Hepatocyte (in vitro differentiated cells): ENCODE results near the gene NDUFV2. TPM values are rescaled to one million over a fixed set of nuclear protein-coding genes. Genes with fewer than 3 reads are reported as not detected.

ENCODE experiments used
- DNase-seq: peaks from one replicate; pipeline ENCODE4 v3.0.0-alpha.2; 2016; ENCODE audit warnings: low spot score
- H2AFZ ChIP-seq: fragments of 200-600 bp; sonication (generic); 2 replicates; pipeline ENCODE4 v1.6.0; 2016; ENCODE audit warnings: antibody characterized with exemption, mild to moderate bottlenecking
- H3K27ac ChIP-seq: fragments of 200-600 bp; sonication (generic); 2 replicates; pipeline ENCODE4 v1.5.1; 2016; ENCODE audit warnings: mild to moderate bottlenecking
- H3K27me3 ChIP-seq: fragments of 200-600 bp; sonication (generic); 2 replicates; pipeline ENCODE4 v1.6.1; 2016
- H3K36me3 ChIP-seq: fragments of 200-600 bp; sonication (generic); replicated peaks from 2 replicates; pipeline ENCODE4 v1.5.1; 2016; ENCODE audit warnings: low read depth; ENCODE audit not compliant: insufficient read depth
- H3K4me1 ChIP-seq: fragments of 200-600 bp; sonication (generic); 2 replicates; pipeline ENCODE4 v1.5.1; 2016; ENCODE audit warnings: mild to moderate bottlenecking, moderate library complexity; ENCODE audit not compliant: insufficient read depth
- H3K4me2 ChIP-seq: fragments of 200-600 bp; sonication (generic); 2 replicates; pipeline ENCODE4 v1.6.0; 2016
- H3K4me3 ChIP-seq: fragments of 200-600 bp; sonication (generic); 2 replicates; pipeline ENCODE4 v1.5.1; 2016; ENCODE audit warnings: mild to moderate bottlenecking
- H3K79me2 ChIP-seq: fragments of 200-600 bp; sonication (generic); 2 replicates; pipeline ENCODE4 v1.6.0; 2017; ENCODE audit warnings: mild to moderate bottlenecking
- H3K9me2 ChIP-seq: fragments of 200-600 bp; sonication (generic); replicated peaks from 2 replicates; pipeline ENCODE4 v1.6.0; 2017; ENCODE audit warnings: mild to moderate bottlenecking; ENCODE audit not compliant: insufficient read depth
- H3K9me3 ChIP-seq: fragments of 200-600 bp; sonication (generic); 2 replicates; pipeline ENCODE4 v1.5.1; 2016; ENCODE audit warnings: low read depth, mild to moderate bottlenecking
- H4K20me1 ChIP-seq: fragments of 200-600 bp; sonication (generic); 2 replicates; pipeline ENCODE4 v1.6.0; 2016; ENCODE audit warnings: mild to moderate bottlenecking; ENCODE audit not compliant: insufficient read depth, poor library complexity, severe bottlenecking
- EZH2 ChIP-seq: fragments of 200-600 bp; sonication (generic); IDR thresholded peaks from 2 replicates; pipeline ENCODE4 v1.6.1; 2016; ENCODE audit warnings: antibody characterized with exemption, mild to moderate bottlenecking, borderline replicate concordance
- EZH2phosphoT487 ChIP-seq: fragments of 200-600 bp; sonication (generic); IDR thresholded peaks from one replicate; pipeline ENCODE4 v1.6.1; 2018; ENCODE audit warnings: antibody characterized with exemption, mild to moderate bottlenecking, low read depth, moderate library complexity; ENCODE audit not compliant: unreplicated experiment, severe bottlenecking
- WGBS: methylation state at CpG from one replicate; pipeline ENCODE4 v1.1.6; 2016; ENCODE audit warnings: low lambda C conversion rate; ENCODE audit errors: missing lambda C conversion rate; 5-methylcytosine and 5-hydroxymethylcytosine counted together
- polyA plus RNA-seq: library from polyadenylated mRNA; unstranded; fragments of >200 nt; fragmentation: Nextera tagmentation; extraction: Ambion mirVana; gene quantifications from 2 replicates; pipeline ENCODE4 v1.2.1, GENCODE V29; 2016
- total RNA-seq: library from RNA; depleted of rRNA; stranded (reverse); fragments of >200 nt; gene quantifications from 2 replicates; pipeline ENCODE4 v1.2.3, GENCODE V29; 2014
- TF ChIP-seq, protein P1 (sequence below): fragments of 200-600 bp; sonication (generic); IDR thresholded peaks from 2 replicates; pipeline ENCODE4 v1.5.1; 2016; ENCODE audit warnings: antibody characterized with exemption, mild to moderate bottlenecking; ENCODE audit not compliant: poor library complexity

NDUFV2 gene
- total and polyA plus RNA-seq, 2 experiments from 2014 or later = 178 to 238 TPM

GRCh38 chr18:9124824-9125223 is 22.3 kb downstream of the NDUFV2 start:
- DNase-seq = no peak
- H2AFZ ChIP-seq = no peak overlapping the region
- no peaks in the 10 kb centered on the region for H3K4me1 ChIP-seq
- peaks cover 62% of the 10 kb centered on the region for H3K79me2 ChIP-seq
- peaks cover 9% of the 10 kb centered on the region for H4K20me1 ChIP-seq
- no peaks in the 10 kb centered on the region for H3K9me3 ChIP-seq
- TF ChIP-seq, protein P1, sequence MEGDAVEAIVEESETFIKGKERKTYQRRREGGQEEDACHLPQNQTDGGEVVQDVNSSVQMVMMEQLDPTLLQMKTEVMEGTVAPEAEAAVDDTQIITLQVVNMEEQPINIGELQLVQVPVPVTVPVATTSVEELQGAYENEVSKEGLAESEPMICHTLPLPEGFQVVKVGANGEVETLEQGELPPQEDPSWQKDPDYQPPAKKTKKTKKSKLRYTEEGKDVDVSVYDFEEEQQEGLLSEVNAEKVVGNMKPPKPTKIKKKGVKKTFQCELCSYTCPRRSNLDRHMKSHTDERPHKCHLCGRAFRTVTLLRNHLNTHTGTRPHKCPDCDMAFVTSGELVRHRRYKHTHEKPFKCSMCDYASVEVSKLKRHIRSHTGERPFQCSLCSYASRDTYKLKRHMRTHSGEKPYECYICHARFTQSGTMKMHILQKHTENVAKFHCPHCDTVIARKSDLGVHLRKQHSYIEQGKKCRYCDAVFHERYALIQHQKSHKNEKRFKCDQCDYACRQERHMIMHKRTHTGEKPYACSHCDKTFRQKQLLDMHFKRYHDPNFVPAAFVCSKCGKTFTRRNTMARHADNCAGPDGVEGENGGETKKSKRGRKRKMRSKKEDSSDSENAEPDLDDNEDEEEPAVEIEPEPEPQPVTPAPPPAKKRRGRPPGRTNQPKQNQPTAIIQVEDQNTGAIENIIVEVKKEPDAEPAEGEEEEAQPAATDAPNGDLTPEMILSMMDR = no peak
- TF ChIP-seq EZH2phosphoT487 (no peak), EZH2 (no peak)
- no peak overlapping the region for H3K4me2 ChIP-seq
- H3K27ac ChIP-seq = no peak overlapping the region
- no peak overlapping the region for H3K4me3 ChIP-seq
- no peaks in the 10 kb centered on the region for H3K9me2 ChIP-seq
- WGBS = 75% methylated on average over 1 of the region's 1 CpG
- no peaks in the 10 kb centered on the region for H3K36me3 ChIP-seq
- no peaks in the 10 kb centered on the region for H3K27me3 ChIP-seq

GRCh38 chr18:9126337-9126736 is 23.8 kb downstream of the NDUFV2 start:
- no peak overlapping the region for H3K27ac ChIP-seq
- no peak overlapping the region for H3K4me2 ChIP-seq
- H3K4me3 ChIP-seq = no peak overlapping the region
- TF ChIP-seq, protein P1 = no peak
- no peak for TF ChIP-seq EZH2phosphoT487
- no peak for TF ChIP-seq EZH2
- H3K9me2 ChIP-seq = no peaks in the 10 kb centered on the region
- H2AFZ ChIP-seq = no peak overlapping the region
- WGBS = 90% methylated on average over 3 of the region's 3 CpGs
- H3K4me1 ChIP-seq = no peaks in the 10 kb centered on the region
- no peaks in the 10 kb centered on the region for H3K36me3 ChIP-seq
- no peaks in the 10 kb centered on the region for H3K27me3 ChIP-seq
- H3K79me2 ChIP-seq = peaks cover 55% of the 10 kb centered on the region
- peaks cover 4% of the 10 kb centered on the region for H4K20me1 ChIP-seq
- no peak for DNase-seq
- H3K9me3 ChIP-seq = no peaks in the 10 kb centered on the region

- no peaks in the 10 kb centered on the region for H3K9me2 ChIP-seq
- no peak for TF ChIP-seq EZH2phosphoT487
- TF ChIP-seq, protein P1 = no peak
- 98% methylated on average over 4 of the region's 4 CpGs for WGBS
- H3K4me3 ChIP-seq = no peak overlapping the region
- H3K4me2 ChIP-seq = no peak overlapping the region
- H3K27ac ChIP-seq = no peak overlapping the region
- no peaks in the 10 kb centered on the region for H3K9me3 ChIP-seq
- no peaks in the 10 kb centered on the region for H3K27me3 ChIP-seq
- no peaks in the 10 kb centered on the region for H3K36me3 ChIP-seq
- no peaks in the 10 kb centered on the region for H3K4me1 ChIP-seq
- no peak overlapping the region for H2AFZ ChIP-seq
- DNase-seq = no peak
- H4K20me1 ChIP-seq = no peaks in the 10 kb centered on the region
- H3K79me2 ChIP-seq = peaks cover 59% of the 10 kb centered on the region
Measured at GRCh38 chr18:9130195-9130594, 27.7 kb downstream of the NDUFV2 start.

DNA sequence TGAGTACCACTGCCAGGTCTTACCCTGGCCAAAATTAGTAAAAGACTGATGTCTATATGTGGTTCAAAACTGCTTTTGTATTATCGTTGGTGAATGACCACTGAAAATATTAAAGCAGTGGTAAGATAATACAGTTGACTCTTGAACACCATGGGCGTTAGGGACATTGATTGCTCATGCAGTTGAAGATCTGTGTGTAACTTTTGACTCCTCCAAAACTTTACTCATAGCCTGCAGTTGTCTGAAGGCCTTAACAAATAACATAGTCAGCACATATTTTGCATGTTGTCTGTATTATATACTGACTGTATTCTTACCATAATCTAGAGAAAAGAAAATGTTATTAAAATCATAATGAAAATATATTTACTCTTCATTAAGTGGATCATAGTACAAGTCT is 28.3 kb downstream of the NDUFV2 start:
- no peaks in the 10 kb centered on the region for H3K9me3 ChIP-seq

More for the DNA sequence above, 28.3 kb downstream of the NDUFV2 start:
- no peak overlapping the region for H2AFZ ChIP-seq
- no peaks in the 10 kb centered on the region for H3K27me3 ChIP-seq
- no peaks in the 10 kb centered on the region for H3K9me2 ChIP-seq
- H4K20me1 ChIP-seq = no peaks in the 10 kb centered on the region
- DNase-seq = no peak
- no peaks in the 10 kb centered on the region for H3K36me3 ChIP-seq
- H3K27ac ChIP-seq = no peak overlapping the region
- H3K4me3 ChIP-seq = no peak overlapping the region
- TF ChIP-seq EZH2 (no peak), EZH2phosphoT487 (no peak)
- TF ChIP-seq, protein P1 = no peak
- H3K4me1 ChIP-seq = no peaks in the 10 kb centered on the region
- H3K4me2 ChIP-seq = no peak overlapping the region
- 86% methylated on average over 2 of the region's 2 CpGs for WGBS
- H3K79me2 ChIP-seq = peaks cover 54% of the 10 kb centered on the region
